ENCODE results near the gene RALGAPB. TPM values are rescaled to one million over a fixed set of nuclear protein-coding genes. Genes with fewer than 3 reads are reported as not detected.

RALGAPB gene
- total and polyA plus RNA-seq, 4 donors: 9.0 to 58.5 (median 21.3) TPM

DNA sequence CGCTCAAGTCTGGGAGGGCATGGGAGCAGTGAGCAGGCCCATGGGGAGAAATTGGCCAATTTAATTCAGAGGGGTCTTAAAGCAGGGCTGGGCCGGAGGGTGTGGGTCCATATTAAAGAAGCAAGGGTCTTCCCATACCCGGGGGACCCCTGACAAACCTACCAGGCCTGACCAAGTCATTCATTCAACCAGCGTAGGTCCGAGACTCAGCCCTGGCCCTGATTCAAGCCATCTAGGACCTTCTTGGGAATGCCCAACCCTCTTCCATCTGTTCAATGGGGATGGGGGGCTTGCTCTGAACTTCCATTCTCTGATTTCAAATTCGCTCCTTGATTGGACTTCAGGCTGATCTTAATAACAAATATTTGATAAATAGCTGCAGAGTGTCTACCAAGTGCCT lies 115.7 kb downstream of the RALGAPB start:
- no peak overlapping the region for H3K4me3 ChIP-seq
- no peak overlapping the region for H3K27ac ChIP-seq (ENCODE audit: low read depth in 1 of 2, low read length in 1 of 2)
- H3K27me3 ChIP-seq (ENCODE audit: control insufficient read depth in 3 of 3, insufficient read depth in 3 of 3, low read length in 2 of 3): peaks cover 0 to 2% (median under 1%) of the 10 kb centered on the region in 3 donors
- no peak overlapping the region for H3K9ac ChIP-seq (ENCODE audit: insufficient read depth in 1 of 2, low read length in 2 of 2)
- no peak for DNase-seq
- H3K4me1 ChIP-seq (ENCODE audit: control insufficient read depth in 5 of 5, insufficient read depth in 5 of 5, low read length in 5 of 5): no peaks in the 10 kb centered on the region
- TF ChIP-seq, protein P1, sequence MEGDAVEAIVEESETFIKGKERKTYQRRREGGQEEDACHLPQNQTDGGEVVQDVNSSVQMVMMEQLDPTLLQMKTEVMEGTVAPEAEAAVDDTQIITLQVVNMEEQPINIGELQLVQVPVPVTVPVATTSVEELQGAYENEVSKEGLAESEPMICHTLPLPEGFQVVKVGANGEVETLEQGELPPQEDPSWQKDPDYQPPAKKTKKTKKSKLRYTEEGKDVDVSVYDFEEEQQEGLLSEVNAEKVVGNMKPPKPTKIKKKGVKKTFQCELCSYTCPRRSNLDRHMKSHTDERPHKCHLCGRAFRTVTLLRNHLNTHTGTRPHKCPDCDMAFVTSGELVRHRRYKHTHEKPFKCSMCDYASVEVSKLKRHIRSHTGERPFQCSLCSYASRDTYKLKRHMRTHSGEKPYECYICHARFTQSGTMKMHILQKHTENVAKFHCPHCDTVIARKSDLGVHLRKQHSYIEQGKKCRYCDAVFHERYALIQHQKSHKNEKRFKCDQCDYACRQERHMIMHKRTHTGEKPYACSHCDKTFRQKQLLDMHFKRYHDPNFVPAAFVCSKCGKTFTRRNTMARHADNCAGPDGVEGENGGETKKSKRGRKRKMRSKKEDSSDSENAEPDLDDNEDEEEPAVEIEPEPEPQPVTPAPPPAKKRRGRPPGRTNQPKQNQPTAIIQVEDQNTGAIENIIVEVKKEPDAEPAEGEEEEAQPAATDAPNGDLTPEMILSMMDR (IDR thresholded peaks at IDR 0.05; ENCODE audit: control extremely low read depth, extremely low read depth): no peak
- H3K9me3 ChIP-seq (ENCODE audit: control insufficient read depth in 4 of 4, insufficient read depth in 3 of 4, low read length in 3 of 4): peaks cover 0 to 3% (median 0%) of the 10 kb centered on the region in 4 donors
- WGBS, 2 donors: 92 to 94% methylated on average over 6 of the region's 6 CpGs
- no peak for ATAC-seq (ENCODE audit: insufficient read depth, low FRiP score)
- no peaks in the 10 kb centered on the region for H3K36me3 ChIP-seq (ENCODE audit: control insufficient read depth in 4 of 4, insufficient read depth in 4 of 4, low read length in 4 of 4)

DNA sequence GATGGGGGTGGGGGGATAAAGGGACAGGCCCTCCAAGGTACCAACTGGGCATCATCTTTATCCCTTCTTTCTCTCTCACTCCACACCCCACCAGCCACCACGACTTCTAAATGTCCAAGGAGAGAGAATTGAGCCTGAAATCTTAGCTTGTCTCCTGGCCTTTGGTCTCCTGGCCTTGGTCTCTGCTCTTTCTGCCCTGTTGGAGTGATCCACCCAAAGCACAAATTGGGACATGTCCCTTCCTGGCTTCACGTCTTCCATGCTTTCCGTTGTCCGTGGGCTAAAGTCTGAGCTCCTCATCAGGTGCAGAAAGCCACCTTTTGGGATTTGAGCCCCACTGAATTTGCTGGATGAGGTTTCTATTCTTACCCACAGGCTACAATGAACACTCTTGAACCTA lies 116.7 kb downstream of the RALGAPB start:
- ATAC-seq (ENCODE audit: insufficient read depth, low FRiP score) (no peak), DNase-seq (no peak)
- WGBS, 2 donors: 86 to 96% methylated on average over 4 of the region's 4 CpGs
- Histone ChIP-seq H3K4me1 (ENCODE audit: control insufficient read depth in 5 of 5, insufficient read depth in 5 of 5, low read length in 5 of 5) (no peaks in the 10 kb centered on the region), H3K27ac (ENCODE audit: low read depth in 1 of 2, low read length in 1 of 2) (no peak overlapping the region), H3K27me3 (ENCODE audit: control insufficient read depth in 3 of 3, insufficient read depth in 3 of 3, low read length in 2 of 3) (peaks cover 0 to 2% (median 0%) of the 10 kb centered on the region in 3 donors), H3K4me3 (no peak overlapping the region), H3K9me3 (ENCODE audit: control insufficient read depth in 4 of 4, insufficient read depth in 3 of 4, low read length in 3 of 4) (no peaks in the 10 kb centered on the region), H3K9ac (ENCODE audit: insufficient read depth in 1 of 2, low read length in 2 of 2) (no peak overlapping the region), H3K36me3 (ENCODE audit: control insufficient read depth in 4 of 4, insufficient read depth in 4 of 4, low read length in 4 of 4) (no peaks in the 10 kb centered on the region)
- TF ChIP-seq, protein P1 (IDR thresholded peaks at IDR 0.05; ENCODE audit: control extremely low read depth, extremely low read depth): no peak

DNA sequence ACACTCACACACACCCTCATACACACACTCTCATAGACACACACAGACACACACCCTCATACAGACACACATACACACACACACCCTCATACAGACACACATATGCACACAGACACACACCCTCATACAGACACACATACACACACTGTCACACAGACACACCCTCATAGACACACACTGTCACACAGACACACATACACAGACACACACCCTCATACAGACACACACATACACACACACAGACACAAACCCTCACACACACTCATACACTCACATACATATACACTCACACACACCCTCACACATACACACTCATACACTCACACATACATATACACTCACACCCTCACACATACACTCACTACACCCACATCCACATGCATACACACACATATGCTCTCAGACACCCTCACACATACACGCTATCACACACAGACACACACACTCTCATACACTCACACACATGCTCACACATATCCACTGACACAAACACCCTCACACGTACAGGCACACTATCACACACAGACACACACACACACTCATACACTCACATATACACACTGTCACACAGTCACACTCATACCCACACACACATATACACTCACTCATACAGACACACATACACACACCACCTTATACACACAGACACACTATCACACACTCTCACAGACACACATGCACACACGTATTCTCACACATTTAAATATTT lies 117.5 kb downstream of the RALGAPB start:
- no peak for DNase-seq

More for the DNA sequence above, 117.5 kb downstream of the RALGAPB start:
- H3K27ac ChIP-seq (ENCODE audit: low read depth in 1 of 2, low read length in 1 of 2): no peak overlapping the region
- no peak overlapping the region for H3K9ac ChIP-seq (ENCODE audit: insufficient read depth in 1 of 2, low read length in 2 of 2)
- TF ChIP-seq, protein P1 (IDR thresholded peaks at IDR 0.05; ENCODE audit: control extremely low read depth, extremely low read depth): no peak
- ATAC-seq (ENCODE audit: insufficient read depth, low FRiP score): no peak
- no peaks in the 10 kb centered on the region for H3K36me3 ChIP-seq (ENCODE audit: control insufficient read depth in 4 of 4, insufficient read depth in 4 of 4, low read length in 4 of 4)
- no peak overlapping the region for H3K4me3 ChIP-seq
- peaks cover 0 to 2% (median 0%) of the 10 kb centered on the region in 3 donors for H3K27me3 ChIP-seq (ENCODE audit: control insufficient read depth in 3 of 3, insufficient read depth in 3 of 3, low read length in 2 of 3)
- no peaks in the 10 kb centered on the region for H3K9me3 ChIP-seq (ENCODE audit: control insufficient read depth in 4 of 4, insufficient read depth in 3 of 4, low read length in 3 of 4)
- H3K4me1 ChIP-seq (ENCODE audit: control insufficient read depth in 5 of 5, insufficient read depth in 5 of 5, low read length in 5 of 5): no peaks in the 10 kb centered on the region
- WGBS, 2 donors: 82 to 89% methylated on average over 3 of the region's 3 CpGs

All from lung (tissue), 12 donors.